GM12878 (cell line): ENCODE results near the gene CYP26C1. TPM values are rescaled to one million over a fixed set of nuclear protein-coding genes. Genes with fewer than 3 reads are reported as not detected.

Experiments used
- ATAC-seq: fragments of 200-7000 bp; cut with Tn5 transposase; 3 replicates; pipeline ENCODE4 v1.9.1; 2020; ENCODE audit warnings: mild to moderate bottlenecking, moderate library complexity
- BruUV-seq: library from RNA; stranded (reverse); fragments of 400-500 nt; replicated peaks from 2 replicates; lab custom pipeline; 2021; lab: Mats Ljungman, UMichigan
- CTCF ChIA-PET: fragments of 300-600 bp; sonication (Branson Sonifier 250); formaldehyde crosslinking; extraction: SDS; loops from one replicate; lab custom pipeline; 2021; ENCODE audit warnings: inconsistent platforms; lab: Yijun Ruan, JAX
- POLR2A ChIA-PET: fragments of 350-600 bp; formaldehyde crosslinking; extraction: SDS; loops from one replicate; lab custom pipeline; 2021; ENCODE audit warnings: inconsistent platforms; lab: Charles Lee
- RAD21 ChIA-PET: fragments of 300-600 bp; sonication (Branson Sonifier 250); formaldehyde crosslinking; loops from one replicate; lab custom pipeline; 2023; ENCODE audit warnings: antibody characterized with exemption; ENCODE audit not compliant: unreplicated experiment; lab: Charles Lee
- SMC1A ChIA-PET: fragments of 300-600 bp; sonication (Branson Sonifier 250); formaldehyde crosslinking; loops from one replicate; lab custom pipeline; 2023; ENCODE audit not compliant: unreplicated experiment, uncharacterized antibody; lab: Charles Lee
- DNase-seq: peaks from one replicate; pipeline ENCODE4 v3.0.0-alpha.2; 2011; ENCODE audit warnings: low read depth, low spot score
- FAIRE-seq: peaks from 3 replicates; lab custom pipeline; 2011; peaks lifted over from hg19 to GRCh38; lab: Jason Lieb, UNC
- H2AFZ ChIP-seq: 2 replicates; pipeline ENCODE4 v1.6.0; 2011; ENCODE audit warnings: low read depth, low read length, control low read depth; ENCODE audit not compliant: control insufficient read depth
- H3K27ac ChIP-seq: 2 replicates; pipeline ENCODE4 v1.5.1; 2011; ENCODE audit warnings: control low read depth; ENCODE audit not compliant: control insufficient read depth, insufficient read depth
- H3K27me3 ChIP-seq, 2 experiments: replicated peaks in 1 of 2; 2 replicates each; pipeline versions ENCODE4 v1.6.0 to v1.6.1; 2011; ENCODE audit warnings: low read length in 1 of 2; ENCODE audit not compliant: control insufficient read depth in 2 of 2, insufficient read depth in 2 of 2
- H3K36me3 ChIP-seq, 2 experiments: 2 replicates each; pipeline ENCODE4 v1.5.1; 2011; ENCODE audit warnings: low read length in 1 of 2; ENCODE audit not compliant: control insufficient read depth in 2 of 2, insufficient read depth in 2 of 2
- H3K4me1 ChIP-seq: 2 replicates; pipeline ENCODE4 v1.6.1; 2011; ENCODE audit warnings: mild to moderate bottlenecking, low read length, moderate library complexity, mixed read lengths; ENCODE audit not compliant: control insufficient read depth, insufficient read depth
- H3K4me2 ChIP-seq: 2 replicates; pipeline ENCODE4 v1.6.0; 2011; ENCODE audit warnings: control low read depth; ENCODE audit not compliant: control insufficient read depth, insufficient read depth
- H3K4me3 ChIP-seq: fragments of 200-600 bp; sonication (generic); 2 replicates; pipeline ENCODE4 v1.5.1; 2016
- H3K79me2 ChIP-seq: 2 replicates; pipeline ENCODE4 v1.6.0; 2011; ENCODE audit warnings: low read length; ENCODE audit not compliant: control insufficient read depth, insufficient read depth
- H3K9ac ChIP-seq: 2 replicates; pipeline ENCODE4 v1.8.0; 2011; ENCODE audit warnings: low read length, control low read depth, mixed read lengths; ENCODE audit not compliant: control insufficient read depth, insufficient read depth
- H3K9me3 ChIP-seq: replicated peaks from 3 replicates; pipeline ENCODE4 v1.5.1; 2011; ENCODE audit warnings: mild to moderate bottlenecking, low read length; ENCODE audit not compliant: control insufficient read depth, insufficient read depth
- H4K20me1 ChIP-seq: 2 replicates; pipeline ENCODE4 v1.6.0; 2011; ENCODE audit not compliant: control insufficient read depth, insufficient read depth
- CBX3 ChIP-seq: fragments of 200-600 bp; sonication (generic); IDR thresholded peaks from 2 replicates; pipeline ENCODE4 v1.6.1; 2016; ENCODE audit warnings: low read depth, borderline replicate concordance
- ESRRA ChIP-seq: IDR thresholded peaks from 2 replicates; pipeline ENCODE4 v1.6.1; 2012; ENCODE audit warnings: mild to moderate bottlenecking, low read length, improper control_type of control experiment
- KAT2A ChIP-seq: conservative IDR thresholded peaks from 2 replicates; pipeline ENCODE4 v1.6.1; 2011; ENCODE audit warnings: low read depth, low read length; ENCODE audit not compliant: control insufficient read depth
- NFIC ChIP-seq: IDR thresholded peaks from 2 replicates; pipeline ENCODE4 v1.6.1; 2012; ENCODE audit warnings: low read depth, mild to moderate bottlenecking, inconsistent platforms, low read length, moderate library complexity
- PAX5 ChIP-seq: IDR thresholded peaks from 2 replicates; pipeline ENCODE4 v1.6.1; 2011; ENCODE audit warnings: low read depth, low read length, borderline replicate concordance
- PAX8 ChIP-seq: fragments of 450-650 bp; IDR thresholded peaks from 2 replicates; pipeline ENCODE4 v1.6.1; 2017; ENCODE audit warnings: mild to moderate bottlenecking, moderate library complexity
- POLR2AphosphoS5 ChIP-seq: IDR thresholded peaks from 2 replicates; pipeline ENCODE4 v1.6.1; 2011; ENCODE audit warnings: mild to moderate bottlenecking, low read length, inconsistent platforms
- SP1 ChIP-seq: IDR thresholded peaks from one replicate; pipeline ENCODE4 v1.6.1; 2011; ENCODE audit warnings: low read depth, low read length
- SUPT20H ChIP-seq: IDR thresholded peaks from 2 replicates; pipeline ENCODE4 v1.6.1; 2011; ENCODE audit warnings: low read depth, mild to moderate bottlenecking, low read length, moderate library complexity, borderline replicate concordance; ENCODE audit not compliant: control insufficient read depth
- SUZ12 ChIP-seq: fragments of 200-600 bp; sonication (generic); IDR thresholded peaks from one replicate; pipeline ENCODE4 v1.6.1; 2018; ENCODE audit warnings: antibody characterized with exemption, mild to moderate bottlenecking; ENCODE audit not compliant: unreplicated experiment
- TCF3 ChIP-seq: IDR thresholded peaks from 2 replicates; pipeline ENCODE4 v1.6.1; 2012; ENCODE audit warnings: low read depth, mild to moderate bottlenecking, low read length, borderline replicate concordance; ENCODE audit not compliant: insufficient read depth
- ZNF217 ChIP-seq: fragments of 450-650 bp; IDR thresholded peaks from 2 replicates; pipeline ENCODE4 v1.6.1; 2017; ENCODE audit warnings: antibody characterized with exemption, mild to moderate bottlenecking
- ZNF384 ChIP-seq: IDR thresholded peaks from 2 replicates; pipeline ENCODE4 v1.6.1; 2012; ENCODE audit warnings: low read depth, mild to moderate bottlenecking, low read length, improper control_type of control experiment, borderline replicate concordance
- WGBS: methylation state at CpG from one replicate; pipeline ENCODE4 v1.1.6; 2016; ENCODE audit warnings: low lambda C conversion rate; ENCODE audit not compliant: insufficient replicate concordance, insufficient coverage; ENCODE audit errors: missing lambda C conversion rate; 5-methylcytosine and 5-hydroxymethylcytosine counted together
- in situ Hi-C: fragments of 300-500 bp; cut with MboI; formaldehyde crosslinking; loops from 9 replicates; pipeline ENCODE4 v1.14.3; 2018; ENCODE audit warnings: mixed read lengths
- intact Hi-C: fragments of 100-400 bp; cut with micrococcal nuclease; formaldehyde crosslinking; loops from one replicate; pipeline ENCODE4 v1.14.2; 2022; ENCODE audit not compliant: unreplicated experiment
- polyA plus RNA-seq, 11 experiments: library from polyadenylated mRNA; depleted of rRNA in 4 of 11; unstranded in 6 of 11; stranded (reverse) in 5 of 11; fragments of >200 nt; fragmentation: Nextera tagmentation in 4 of 11; fragmentation: Illumina TruSeq in 1 of 11; extraction: Ambion mirVana in 4 of 11; extraction: Trizol in 1 of 11; gene quantifications; 1 replicate in 1 of 11; 2 replicates in 10 of 11; pipeline versions ENCODE4 v1.2.1 to v1.2.3, GENCODE V29; 2011 to 2016; ENCODE audit warnings: inconsistent platforms in 2 of 11, missing spikeins in 2 of 11, low read depth in 1 of 11
- total RNA-seq, 4 experiments: library from RNA; depleted of rRNA in 3 of 4; stranded (reverse); fragments of >200 nt in 3 of 4; fragmentation: Illumina TruSeq in 1 of 4; extraction: Trizol in 1 of 4; gene quantifications; 2 replicates each; pipeline versions ENCODE4 v1.2.1 to v1.2.3, GENCODE V29; 2013 to 2021
- TF ChIP-seq, protein P1 (sequence below): IDR thresholded peaks from 2 replicates; pipeline ENCODE4 v1.6.1; 2011; ENCODE audit warnings: borderline replicate concordance, low read depth, mild to moderate bottlenecking, moderate library complexity, mixed read lengths, low read length; ENCODE audit not compliant: insufficient read depth; ENCODE audit errors: extremely low read length
- TF ChIP-seq, protein P2 (sequence below): fragments of 450-650 bp; conservative IDR thresholded peaks from 2 replicates; pipeline ENCODE4 v1.6.1; 2017; ENCODE audit warnings: mild to moderate bottlenecking, moderate library complexity
- TF ChIP-seq, protein P3 (sequence below), 3 experiments: IDR thresholded peaks in 2 of 3; conservative IDR thresholded peaks in 1 of 3; 2 replicates each; pipeline ENCODE4 v1.5.1; 2011; ENCODE audit warnings: low read depth in 3 of 3, low read length in 3 of 3, mild to moderate bottlenecking in 3 of 3, control low read depth in 2 of 3, moderate library complexity in 2 of 3, inconsistent platforms in 1 of 3, mixed read lengths in 1 of 3; ENCODE audit not compliant: control insufficient read depth in 2 of 3, insufficient read depth in 1 of 3; ENCODE audit errors: extremely low read depth in 1 of 3

The CYP26C1 gene
- total and polyA plus RNA-seq, 10 of the 15 experiments (the other 5 are each of a cell fraction or from before 2014, with no cell fraction given): under 0.01 to 0.08 TPM; not detected in 8

DNA sequence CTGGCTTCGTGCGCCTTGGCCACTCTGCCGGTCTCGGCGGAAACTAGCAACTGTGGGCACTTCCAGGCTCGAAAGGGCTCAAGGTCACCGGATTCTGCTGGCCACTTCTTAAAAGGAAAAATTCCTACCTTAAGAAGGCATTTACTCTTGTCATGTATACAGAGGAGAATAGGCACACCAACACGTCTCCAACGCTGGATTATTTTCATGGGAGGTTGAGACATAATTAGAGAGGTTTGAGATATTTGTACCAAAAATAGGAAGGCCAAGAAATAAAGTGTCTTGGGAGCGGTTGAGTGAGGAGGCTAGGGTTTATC is 8.6 kb downstream of the CYP26C1 start (continued):
- TF ChIP-seq TCF3 (no peak), POLR2AphosphoS5 (no peak), ZNF384 (no peak), CBX3 (no peak), PAX5 (no peak)
- TF ChIP-seq, all 136 proteins: peak for 0

DNA sequence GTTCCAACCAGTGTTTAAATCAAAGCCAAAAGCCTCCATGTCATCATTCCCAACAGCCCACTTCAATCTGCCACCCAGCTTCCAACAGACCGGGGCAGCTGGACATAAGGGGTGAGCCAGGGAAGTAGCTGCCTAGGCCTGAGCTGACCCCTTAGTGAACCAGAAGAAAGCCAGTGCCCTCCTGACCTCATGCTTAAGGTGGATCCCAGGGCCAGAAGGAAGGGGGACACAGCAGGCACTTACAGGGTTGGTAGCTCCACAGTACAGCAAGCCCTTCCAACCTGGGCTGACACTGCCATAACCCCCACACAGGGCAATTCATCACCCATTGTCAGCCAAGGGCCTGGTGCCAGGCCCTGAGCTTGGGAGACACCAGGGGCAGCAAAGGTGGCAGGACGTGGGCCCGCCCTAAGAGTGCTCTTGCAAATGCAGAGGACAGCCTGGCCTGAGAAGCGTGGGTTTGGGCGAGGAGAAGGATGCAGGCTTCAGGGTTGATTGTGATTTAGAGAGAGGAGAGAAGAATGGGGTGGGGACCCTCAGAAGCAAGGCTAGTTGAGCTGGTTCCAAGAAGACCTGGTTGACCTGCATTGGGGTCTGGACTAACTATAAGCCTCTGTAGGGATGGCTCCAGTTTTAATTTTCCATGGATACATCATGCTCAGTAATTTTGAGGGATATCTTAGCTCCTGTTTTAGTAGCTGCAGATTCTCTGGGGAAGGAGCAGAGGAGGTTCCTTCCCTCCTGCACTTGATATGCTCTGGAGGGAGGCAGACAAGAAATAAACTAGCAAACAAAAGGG is 10.0 kb downstream of the CYP26C1 start:
- intact Hi-C loops (loop anchor here (10.0 kb wide), 2 partner anchors 186 to 434 kb away; no protein-coding TSS in a partner anchor), in situ Hi-C loops (no loop called here)
- Histone ChIP-seq H3K79me2 (no peaks in the 10 kb centered on the region), H3K36me3 (no peaks in the 10 kb centered on the region), H3K4me3 (no peak overlapping the region), H3K4me1 (peaks cover 13% of the 10 kb centered on the region), H3K27me3 (peaks cover 31 to 46% of the 10 kb centered on the region in 2 experiments), H3K9me3 (no peaks in the 10 kb centered on the region), H3K4me2 (no peak overlapping the region), H3K9ac (no peak overlapping the region), H3K27ac (no peak overlapping the region), H4K20me1 (no peaks in the 10 kb centered on the region; the same call in 1 of the 2 replicates), H2AFZ (no peak overlapping the region)
- CTCF ChIA-PET: no interaction called here
- 25% methylated on average over 5 of the region's 5 CpGs for WGBS
- BruUV-seq: no TSS peak
- FAIRE-seq: no peak
- POLR2A ChIA-PET: no interaction called here
- RAD21 ChIA-PET: no interaction called here
- ATAC-seq: no peak
- SMC1A ChIA-PET: interaction anchor here (0.6 kb wide), 1 partner anchor 31 kb away, joined by 3 read pairs; no protein-coding TSS in a partner anchor
- DNase-seq: no peak
- TF ChIP-seq, protein P1, sequence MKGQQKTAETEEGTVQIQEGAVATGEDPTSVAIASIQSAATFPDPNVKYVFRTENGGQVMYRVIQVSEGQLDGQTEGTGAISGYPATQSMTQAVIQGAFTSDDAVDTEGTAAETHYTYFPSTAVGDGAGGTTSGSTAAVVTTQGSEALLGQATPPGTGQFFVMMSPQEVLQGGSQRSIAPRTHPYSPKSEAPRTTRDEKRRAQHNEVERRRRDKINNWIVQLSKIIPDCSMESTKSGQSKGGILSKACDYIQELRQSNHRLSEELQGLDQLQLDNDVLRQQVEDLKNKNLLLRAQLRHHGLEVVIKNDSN: no peak
- TF ChIP-seq, protein P2, sequence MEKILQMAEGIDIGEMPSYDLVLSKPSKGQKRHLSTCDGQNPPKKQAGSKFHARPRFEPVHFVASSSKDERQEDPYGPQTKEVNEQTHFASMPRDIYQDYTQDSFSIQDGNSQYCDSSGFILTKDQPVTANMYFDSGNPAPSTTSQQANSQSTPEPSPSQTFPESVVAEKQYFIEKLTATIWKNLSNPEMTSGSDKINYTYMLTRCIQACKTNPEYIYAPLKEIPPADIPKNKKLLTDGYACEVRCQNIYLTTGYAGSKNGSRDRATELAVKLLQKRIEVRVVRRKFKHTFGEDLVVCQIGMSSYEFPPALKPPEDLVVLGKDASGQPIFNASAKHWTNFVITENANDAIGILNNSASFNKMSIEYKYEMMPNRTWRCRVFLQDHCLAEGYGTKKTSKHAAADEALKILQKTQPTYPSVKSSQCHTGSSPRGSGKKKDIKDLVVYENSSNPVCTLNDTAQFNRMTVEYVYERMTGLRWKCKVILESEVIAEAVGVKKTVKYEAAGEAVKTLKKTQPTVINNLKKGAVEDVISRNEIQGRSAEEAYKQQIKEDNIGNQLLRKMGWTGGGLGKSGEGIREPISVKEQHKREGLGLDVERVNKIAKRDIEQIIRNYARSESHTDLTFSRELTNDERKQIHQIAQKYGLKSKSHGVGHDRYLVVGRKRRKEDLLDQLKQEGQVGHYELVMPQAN: no peak
- TF ChIP-seq KAT2A (no peak), SP1 (no peak), SUZ12 (no peak), PAX8 (no peak), SUPT20H (no peak), NFIC (no peak), ESRRA (no peak), ZNF217 (no peak)
- TF ChIP-seq, protein P3, sequence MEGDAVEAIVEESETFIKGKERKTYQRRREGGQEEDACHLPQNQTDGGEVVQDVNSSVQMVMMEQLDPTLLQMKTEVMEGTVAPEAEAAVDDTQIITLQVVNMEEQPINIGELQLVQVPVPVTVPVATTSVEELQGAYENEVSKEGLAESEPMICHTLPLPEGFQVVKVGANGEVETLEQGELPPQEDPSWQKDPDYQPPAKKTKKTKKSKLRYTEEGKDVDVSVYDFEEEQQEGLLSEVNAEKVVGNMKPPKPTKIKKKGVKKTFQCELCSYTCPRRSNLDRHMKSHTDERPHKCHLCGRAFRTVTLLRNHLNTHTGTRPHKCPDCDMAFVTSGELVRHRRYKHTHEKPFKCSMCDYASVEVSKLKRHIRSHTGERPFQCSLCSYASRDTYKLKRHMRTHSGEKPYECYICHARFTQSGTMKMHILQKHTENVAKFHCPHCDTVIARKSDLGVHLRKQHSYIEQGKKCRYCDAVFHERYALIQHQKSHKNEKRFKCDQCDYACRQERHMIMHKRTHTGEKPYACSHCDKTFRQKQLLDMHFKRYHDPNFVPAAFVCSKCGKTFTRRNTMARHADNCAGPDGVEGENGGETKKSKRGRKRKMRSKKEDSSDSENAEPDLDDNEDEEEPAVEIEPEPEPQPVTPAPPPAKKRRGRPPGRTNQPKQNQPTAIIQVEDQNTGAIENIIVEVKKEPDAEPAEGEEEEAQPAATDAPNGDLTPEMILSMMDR (IDR thresholded peaks at IDR 0.05 in 2 of 3, conservative IDR thresholded peaks at IDR 0.05 in 1 of 3; ENCODE audit: control insufficient read depth in 2 of 3, extremely low read depth in 1 of 3, insufficient read depth in 1 of 3, low read depth in 3 of 3, low read length in 3 of 3): no peak
